Measurements from ENCODE around the gene STAT5B.

DNA sequence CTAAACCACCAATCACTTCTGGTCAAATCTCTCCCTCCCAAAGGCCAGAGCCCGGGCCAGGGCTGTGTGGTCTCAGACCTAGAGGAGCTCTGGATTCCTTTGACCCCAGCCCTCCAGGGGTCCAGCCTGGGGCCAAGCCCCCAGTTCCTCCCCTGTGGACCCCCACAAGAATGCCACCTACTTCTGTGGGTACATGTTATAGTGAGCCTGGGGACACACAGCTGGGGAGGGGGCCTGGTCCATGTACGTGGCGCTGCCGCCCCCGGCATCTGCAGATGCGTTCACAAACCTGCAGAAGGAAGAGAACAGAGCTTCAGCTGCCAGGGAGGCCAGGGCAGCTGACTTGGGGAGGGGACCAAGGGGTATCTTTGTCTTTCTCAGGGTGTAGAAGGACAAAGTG lies 74.0 kb downstream of the STAT5B start:
- TF ChIP-seq FOXP1 (CRISPR knock-in tag; IDR thresholded peaks at IDR 0.05) (no peak), ESRRA (IDR thresholded peaks at IDR 0.05; ENCODE audit: borderline replicate concordance, low read depth) (no peak), EZH2 (IDR thresholded peaks at IDR 0.05; ENCODE audit: borderline replicate concordance, low read depth, low read length) (no peak), CBX8 (IDR thresholded peaks at IDR 0.05; ENCODE audit: borderline replicate concordance, extremely low read depth, low read depth, low read length, poor library complexity, severe bottlenecking) (no peak), KAT2B (IDR thresholded peaks at IDR 0.05; ENCODE audit: low read depth, low read length) (no peak), CTCF (IDR thresholded peaks at IDR 0.05 in 2 of 3, conservative IDR thresholded peaks at IDR 0.05 in 1 of 3; ENCODE audit: insufficient read depth in 2 of 3, low read depth in 1 of 3, low read length in 3 of 3) (no peak), PHF20 (IDR thresholded peaks at IDR 0.05; ENCODE audit: partially characterized antibody) (no peak), CHD2 (IDR thresholded peaks at IDR 0.05; ENCODE audit: low read depth, low read length) (no peak), XRCC5 (IDR thresholded peaks at IDR 0.05; ENCODE audit: low read depth, low read length) (no peak), SUPT5H (IDR thresholded peaks at IDR 0.05) (no peak), HNRNPK (IDR thresholded peaks at IDR 0.05; ENCODE audit: low read depth, low read length, poor library complexity, severe bottlenecking) (no peak), FOXM1 (IDR thresholded peaks at IDR 0.05; ENCODE audit: low read depth) (no peak), FOXM1 (CRISPR knock-in tag; IDR thresholded peaks at IDR 0.05; ENCODE audit: low read depth) (no peak), KDM5B (IDR thresholded peaks at IDR 0.05; ENCODE audit: insufficient replicate concordance, low read depth, low read length) (no peak), ZNF77 (CRISPR knock-in tag; IDR thresholded peaks at IDR 0.05) (no peak)

Data from K562 (cell line).